ENCODE data around the gene IL20. TPM values are rescaled to one million over a fixed set of nuclear protein-coding genes. Genes with fewer than 3 reads are reported as not detected.

The IL20 gene
- total and polyA plus RNA-seq, 10 of the 15 experiments (the other 5 are each of a cell fraction or from before 2014, with no cell fraction given) = 0.08 to 0.13 TPM; not detected in 8

DNA sequence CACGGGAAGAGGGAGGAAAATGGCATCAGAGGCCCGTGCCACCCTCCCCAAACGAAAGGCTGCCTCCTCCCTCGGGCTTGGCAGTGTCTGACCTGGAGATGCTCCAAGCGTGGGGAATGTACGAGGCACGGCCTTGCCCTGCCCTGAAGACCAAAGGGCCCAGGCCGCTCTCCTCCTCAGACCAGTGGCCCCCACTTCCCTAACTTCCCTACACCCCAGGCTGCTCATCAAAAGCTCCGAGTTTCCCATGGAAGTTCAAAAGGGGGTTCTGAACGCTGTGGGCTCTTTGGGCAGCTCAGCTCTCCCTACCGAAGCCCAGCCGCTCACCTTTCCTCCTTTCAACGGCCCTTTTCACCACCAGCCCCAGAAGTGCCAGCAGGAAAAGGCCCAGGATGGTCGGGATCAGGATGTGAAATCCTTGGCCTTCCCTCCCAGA is 44.5 kb downstream of the IL20 start (continued):
- TF ChIP-seq NKRF (conservative IDR thresholded peaks at IDR 0.05) (no peak), ZNF217 (IDR thresholded peaks at IDR 0.05) (no peak)
- TF ChIP-seq, protein P1, sequence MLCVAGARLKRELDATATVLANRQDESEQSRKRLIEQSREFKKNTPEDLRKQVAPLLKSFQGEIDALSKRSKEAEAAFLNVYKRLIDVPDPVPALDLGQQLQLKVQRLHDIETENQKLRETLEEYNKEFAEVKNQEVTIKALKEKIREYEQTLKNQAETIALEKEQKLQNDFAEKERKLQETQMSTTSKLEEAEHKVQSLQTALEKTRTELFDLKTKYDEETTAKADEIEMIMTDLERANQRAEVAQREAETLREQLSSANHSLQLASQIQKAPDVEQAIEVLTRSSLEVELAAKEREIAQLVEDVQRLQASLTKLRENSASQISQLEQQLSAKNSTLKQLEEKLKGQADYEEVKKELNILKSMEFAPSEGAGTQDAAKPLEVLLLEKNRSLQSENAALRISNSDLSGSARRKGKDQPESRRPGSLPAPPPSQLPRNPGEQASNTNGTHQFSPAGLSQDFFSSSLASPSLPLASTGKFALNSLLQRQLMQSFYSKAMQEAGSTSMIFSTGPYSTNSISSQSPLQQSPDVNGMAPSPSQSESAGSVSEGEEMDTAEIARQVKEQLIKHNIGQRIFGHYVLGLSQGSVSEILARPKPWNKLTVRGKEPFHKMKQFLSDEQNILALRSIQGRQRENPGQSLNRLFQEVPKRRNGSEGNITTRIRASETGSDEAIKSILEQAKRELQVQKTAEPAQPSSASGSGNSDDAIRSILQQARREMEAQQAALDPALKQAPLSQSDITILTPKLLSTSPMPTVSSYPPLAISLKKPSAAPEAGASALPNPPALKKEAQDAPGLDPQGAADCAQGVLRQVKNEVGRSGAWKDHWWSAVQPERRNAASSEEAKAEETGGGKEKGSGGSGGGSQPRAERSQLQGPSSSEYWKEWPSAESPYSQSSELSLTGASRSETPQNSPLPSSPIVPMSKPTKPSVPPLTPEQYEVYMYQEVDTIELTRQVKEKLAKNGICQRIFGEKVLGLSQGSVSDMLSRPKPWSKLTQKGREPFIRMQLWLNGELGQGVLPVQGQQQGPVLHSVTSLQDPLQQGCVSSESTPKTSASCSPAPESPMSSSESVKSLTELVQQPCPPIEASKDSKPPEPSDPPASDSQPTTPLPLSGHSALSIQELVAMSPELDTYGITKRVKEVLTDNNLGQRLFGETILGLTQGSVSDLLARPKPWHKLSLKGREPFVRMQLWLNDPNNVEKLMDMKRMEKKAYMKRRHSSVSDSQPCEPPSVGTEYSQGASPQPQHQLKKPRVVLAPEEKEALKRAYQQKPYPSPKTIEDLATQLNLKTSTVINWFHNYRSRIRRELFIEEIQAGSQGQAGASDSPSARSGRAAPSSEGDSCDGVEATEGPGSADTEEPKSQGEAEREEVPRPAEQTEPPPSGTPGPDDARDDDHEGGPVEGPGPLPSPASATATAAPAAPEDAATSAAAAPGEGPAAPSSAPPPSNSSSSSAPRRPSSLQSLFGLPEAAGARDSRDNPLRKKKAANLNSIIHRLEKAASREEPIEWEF (IDR thresholded peaks at IDR 0.05; ENCODE audit: insufficient replicate concordance, low read depth, low read length) = no peak

Data from GM12878 (cell line).